Amygdala (tissue), 56 donors: Measurements from ENCODE around the gene FAM53B.
A peak's percentile ranks its signal among the peaks of the same experiment; 100 is the strongest.

Source experiments
- DNase-seq, 56 donors: peaks; one replicate each; lab custom pipeline; 2025; lab: John Stamatoyannopoulos, UW

Gene FAM53B

GRCh38 chr10:124653811-124654651 is 90.1 kb downstream of the FAM53B start:
- DNase-seq, result peak in 1 of 56 donors; percentile 30

- no peak for DNase-seq
These were observed 90.9 kb downstream of the FAM53B start for GRCh38 chr10:124653311-124653710.

GRCh38 chr10:124652701-124653100 is 91.5 kb downstream of the FAM53B start:
- no peak for DNase-seq

GRCh38 chr10:124652200-124652599 is 92.0 kb downstream of the FAM53B start:
- no peak for DNase-seq

- DNase-seq, result no peak
These were observed 92.7 kb downstream of the FAM53B start for GRCh38 chr10:124651402-124651891.

GRCh38 chr10:124650820-124651401 is 93.3 kb downstream of the FAM53B start:
- no peak for DNase-seq

- DNase-seq, result no peak
These were observed 93.9 kb downstream of the FAM53B start for GRCh38 chr10:124650263-124650662.

- DNase-seq, result peak in 40 of 56 donors; percentile 18 to 81 (median 54)
These were observed 95.0 kb downstream of the FAM53B start for GRCh38 chr10:124649214-124649613.

GRCh38 chr10:124648738-124649137 is 95.4 kb downstream of the FAM53B start:
- peak in 45 of 56 donors; percentile 21 to 87 (median 67) for DNase-seq

- no peak for DNase-seq
These were observed 96.1 kb downstream of the FAM53B start for GRCh38 chr10:124648131-124648475.

GRCh38 chr10:124647421-124648130 is 96.6 kb downstream of the FAM53B start:
- DNase-seq, result peak in 15 of 56 donors; percentile 28 to 59 (median 44)

- DNase-seq, result peak in 18 of 56 donors; percentile 16 to 64 (median 40)
These were observed 97.5 kb downstream of the FAM53B start for GRCh38 chr10:124646483-124647352.

GRCh38 chr10:124645467-124646095 is 98.6 kb downstream of the FAM53B start:
- DNase-seq, result peak in 11 of 56 donors; percentile 27 to 67 (median 40)

- no peak for DNase-seq
These were observed 99.3 kb downstream of the FAM53B start for GRCh38 chr10:124644771-124645415.

- peak in 1 of 56 donors; percentile 33 for DNase-seq
These were observed 99.9 kb downstream of the FAM53B start for GRCh38 chr10:124644236-124644635.

- DNase-seq, result no peak
These were observed 100.7 kb downstream of the FAM53B start for GRCh38 chr10:124643330-124644009.

GRCh38 chr10:124642088-124642710 is 102.0 kb downstream of the FAM53B start:
- peak in 2 of 56 donors; percentile 23 to 36 for DNase-seq
